ENCODE results near the gene CEACAM16. TPM values are rescaled to one million over a fixed set of nuclear protein-coding genes. Genes with fewer than 3 reads are reported as not detected.

The CEACAM16 gene
- total RNA-seq, 2 experiments from 2014 or later = not detected

Other genes with a start within 250 kb of the CEACAM16 start
- gene ZNF180, start 198.6 kb upstream of the CEACAM16 start, total RNA-seq = 1 to 10 TPM; 6.0 to 6.3 TPM
- not detected for gene CEACAM20, start 169.5 kb upstream of the CEACAM16 start, total RNA-seq
- not detected for gene IGSF23, start 85.6 kb upstream of the CEACAM16 start, total RNA-seq
- 1 to 10 TPM; 6.7 to 8.0 TPM for gene PVR, start 55.2 kb upstream of the CEACAM16 start, total RNA-seq
- gene CEACAM19, start 27.7 kb upstream of the CEACAM16 start, total RNA-seq = under 1 TPM; 0.13 to 0.23 TPM
- gene BCL3, start 49.6 kb downstream of the CEACAM16 start, total RNA-seq = 10 to 100 TPM; 29.5 to 32.7 TPM
- not detected for gene CBLC, start 78.7 kb downstream of the CEACAM16 start, total RNA-seq
- gene BCAM, start 110.0 kb downstream of the CEACAM16 start, total RNA-seq = not detected
- gene NECTIN2, start 147.1 kb downstream of the CEACAM16 start, total RNA-seq = under 1 TPM; 0.36 to 0.44 TPM
- 100 to 1,000 TPM; 215 to 223 TPM for gene TOMM40, start 192.1 kb downstream of the CEACAM16 start, total RNA-seq
- under 1 TPM; 0.32 to 0.34 TPM for gene APOE, start 206.6 kb downstream of the CEACAM16 start, total RNA-seq
- 1 to 10 TPM; 1.1 to 2.0 TPM for gene APOC1, start 215.5 kb downstream of the CEACAM16 start, total RNA-seq
- gene APOC4, start 243.1 kb downstream of the CEACAM16 start, total RNA-seq = not detected
- not detected for gene APOC2, start 246.9 kb downstream of the CEACAM16 start, total RNA-seq

All from activated CD8-positive, alpha-beta memory T cell treated with anti-CD3 and anti-CD28 coated beads for 36 hours (primary cell).